Pancreas (tissue), 10 donors: Measurements from ENCODE around the gene EPHB2. TPM values are rescaled to one million over a fixed set of nuclear protein-coding genes. Genes with fewer than 3 reads are reported as not detected.

Experiments
- ATAC-seq, 4 donors: fragments of 200-7000 bp; cut with Tn5 transposase; one replicate each; pipeline versions ENCODE4 v1.8.0 to v1.9.1; 2020; ENCODE audit warnings: mild to moderate bottlenecking in 4 of 4, moderate library complexity in 4 of 4
- DNase-seq, 6 donors: peaks; one replicate each; pipeline ENCODE4 v3.0.0-alpha.2; 2020
- FAIRE-seq: peaks from 2 replicates; lab custom pipeline; 2012; peaks lifted over from hg19 to GRCh38; lab: Jason Lieb, UNC
- H3K27ac ChIP-seq, 4 donors: fragments of 200-600 bp; sonication (generic); 1 replicate in 3 of 4; 2 replicates in 1 of 4; pipeline versions ENCODE4 v1.5.0 to v1.8.0; 2020
- H3K27me3 ChIP-seq, 4 donors: fragments of 200-600 bp; one replicate each; pipeline ENCODE4 v1.8.0; 2021
- H3K36me3 ChIP-seq, 3 donors: fragments of 200-600 bp; sonication (generic) in 1 of 3; one replicate each; pipeline versions ENCODE4 v1.5.0 to v1.8.0; 2020 to 2021
- H3K4me1 ChIP-seq, 3 donors: fragments of 200-600 bp; one replicate each; pipeline ENCODE4 v1.8.0; 2021
- H3K4me3 ChIP-seq, 4 donors: fragments of 200-600 bp; sonication (generic) in 2 of 4; one replicate each; pipeline versions ENCODE4 v1.5.0 to v1.8.0; 2020 to 2021
- H3K9me3 ChIP-seq, 4 donors: fragments of 200-600 bp; one replicate each; pipeline ENCODE4 v1.8.0; 2021
- CTCF ChIP-seq, 4 donors: fragments of 200-600 bp; sonication (generic) in 3 of 4; IDR thresholded peaks; one replicate each; pipeline versions ENCODE4 v1.5.0 to v1.8.0; 2021; ENCODE audit warnings: antibody characterized with exemption in 4 of 4
- WGBS, 2 donors: extraction: QIAGEN DNeasy Blood & Tissue Kit; methylation state at CpG; one replicate each; pipeline ENCODE4 v1.1.7; 2013; 5-methylcytosine and 5-hydroxymethylcytosine counted together
- intact Hi-C, 3 donors: fragments of 100-400 bp; cut with DNase I; formaldehyde crosslinking; loops; one replicate each; pipeline versions ENCODE4 v1.11.1 to v1.14.2; 2022
- polyA plus RNA-seq, 2 donors: library from polyadenylated mRNA; stranded (reverse); fragments of 200-250 nt; gene quantifications; one replicate each; pipeline ENCODE4 v1.2.3, GENCODE V29; 2013
- total RNA-seq, 6 donors: library from RNA; stranded (reverse); fragmentation: NEBNext Ultra II Directional in 4 of 6; extraction: Animal tissue kit (Norgen Biotek cat#: 25700) in 4 of 6; gene quantifications; one replicate each; pipeline versions ENCODE4 v1.2.1 to v1.2.4, GENCODE V29; 2021 to 2023
- donor health status: healthy with polysubstance abuse.
- donor health status: DM: no; HTN: no; CAD: no; lungs with moderate emphysema.
- donor health status: DM: no; HTN: no; CAD: no.
- donor health status: control.
- donor health status: control.
- donor health status: Bipolar disorder and iron deficiency.
- donor health status: DM: yes; HTN: yes; CAD: no.
- donor health status: DM: no; HTN: no; CAD: no.
- donor health status: DM: no; HTN: no; CAD: no.
- donor health status: DM: yes; HTN: yes; CAD: no.

The EPHB2 gene
- total and polyA plus RNA-seq, 8 donors, result 1.3 to 10.0 (median 4.4) TPM

- Histone ChIP-seq H3K9me3 (no peaks in the 10 kb centered on the region), H3K4me3 (no peak overlapping the region), H3K4me1 (no peaks in the 10 kb centered on the region), H3K36me3 (no peaks in the 10 kb centered on the region), H3K27me3 (no peaks in the 10 kb centered on the region), H3K27ac (no peak overlapping the region)
- WGBS, 2 donors, result 78 to 81% methylated on average over 2 of the region's 2 CpGs
- FAIRE-seq (no peak), ATAC-seq (peak in 1 of 4 donors; percentile 25), DNase-seq (no peak)
- intact Hi-C loops, result no loop called here
- no peak for TF ChIP-seq CTCF (IDR thresholded peaks at IDR 0.05)
These were observed 26.9 kb downstream of the EPHB2 start for GRCh38 chr1:22737374-22738068.

GRCh38 chr1:22738069-22738435 lies 27.4 kb downstream of the EPHB2 start:
- WGBS, 2 donors, result 96 to 100% methylated on average over 1 of the region's 1 CpG
- DNase-seq (no peak), FAIRE-seq (no peak)

GRCh38 chr1:22738522-22738921 lies 27.9 kb downstream of the EPHB2 start:
- FAIRE-seq, result no peak
- intact Hi-C loops, result no loop called here

More at GRCh38 chr1:22738069-22738435, 27.4 kb downstream of the EPHB2 start:
- Histone ChIP-seq H3K27me3 (no peaks in the 10 kb centered on the region), H3K4me3 (no peak overlapping the region), H3K36me3 (no peaks in the 10 kb centered on the region), H3K9me3 (no peaks in the 10 kb centered on the region), H3K27ac (no peak overlapping the region), H3K4me1 (no peaks in the 10 kb centered on the region)
- TF ChIP-seq CTCF (IDR thresholded peaks at IDR 0.05), result no peak
- intact Hi-C loops, result no loop called here
- no peak for ATAC-seq

GRCh38 chr1:22739648-22740385 lies 29.2 kb downstream of the EPHB2 start:
- ATAC-seq, result peak in 1 of 4 donors; percentile 40
- no peak for TF ChIP-seq CTCF (IDR thresholded peaks at IDR 0.05)
- Histone ChIP-seq H3K27me3 (no peaks in the 10 kb centered on the region), H3K9me3 (no peaks in the 10 kb centered on the region), H3K27ac (no peak overlapping the region), H3K36me3 (no peaks in the 10 kb centered on the region), H3K4me1 (no peaks in the 10 kb centered on the region), H3K4me3 (no peak overlapping the region)
- no peak for FAIRE-seq
- intact Hi-C loops, result no loop called here
- WGBS, 2 donors, result 87 to 89% methylated on average over 18 of the region's 18 CpGs
- no peak for DNase-seq

More at GRCh38 chr1:22738522-22738921, 27.9 kb downstream of the EPHB2 start:
- ATAC-seq, result no peak
- Histone ChIP-seq H3K27ac (no peak overlapping the region), H3K36me3 (no peaks in the 10 kb centered on the region), H3K9me3 (no peaks in the 10 kb centered on the region), H3K27me3 (no peaks in the 10 kb centered on the region), H3K4me3 (no peak overlapping the region), H3K4me1 (no peaks in the 10 kb centered on the region)
- no peak for DNase-seq
- 85 to 87% methylated on average over 4 of the region's 4 CpGs for WGBS, 2 donors
- TF ChIP-seq CTCF (IDR thresholded peaks at IDR 0.05), result no peak

- DNase-seq (no peak), ATAC-seq (no peak), FAIRE-seq (no peak)
- Histone ChIP-seq H3K36me3 (no peaks in the 10 kb centered on the region), H3K9me3 (no peaks in the 10 kb centered on the region), H3K4me1 (no peaks in the 10 kb centered on the region), H3K4me3 (no peak overlapping the region), H3K27me3 (no peaks in the 10 kb centered on the region), H3K27ac (no peak overlapping the region)
- intact Hi-C loops, result no loop called here
- no peak for TF ChIP-seq CTCF (IDR thresholded peaks at IDR 0.05)
- WGBS, 2 donors, result 70 to 81% methylated on average over 9 of the region's 9 CpGs
These were observed 30.5 kb downstream of the EPHB2 start for GRCh38 chr1:22741118-22741517.
